ENCODE data around the gene GSTA3. TPM values are rescaled to one million over a fixed set of nuclear protein-coding genes. Genes with fewer than 3 reads are reported as not detected.

Gene GSTA3
- total RNA-seq, 3 donors from 2014 or later: not detected

- Histone ChIP-seq H3K9me3 (no peaks in the 10 kb centered on the region), H3K4me3 (no peak overlapping the region), H3K36me3 (ENCODE audit: low read depth) (no peaks in the 10 kb centered on the region), H3K4me1 (ENCODE audit: low read depth) (no peaks in the 10 kb centered on the region)
- TF ChIP-seq, protein P1, sequence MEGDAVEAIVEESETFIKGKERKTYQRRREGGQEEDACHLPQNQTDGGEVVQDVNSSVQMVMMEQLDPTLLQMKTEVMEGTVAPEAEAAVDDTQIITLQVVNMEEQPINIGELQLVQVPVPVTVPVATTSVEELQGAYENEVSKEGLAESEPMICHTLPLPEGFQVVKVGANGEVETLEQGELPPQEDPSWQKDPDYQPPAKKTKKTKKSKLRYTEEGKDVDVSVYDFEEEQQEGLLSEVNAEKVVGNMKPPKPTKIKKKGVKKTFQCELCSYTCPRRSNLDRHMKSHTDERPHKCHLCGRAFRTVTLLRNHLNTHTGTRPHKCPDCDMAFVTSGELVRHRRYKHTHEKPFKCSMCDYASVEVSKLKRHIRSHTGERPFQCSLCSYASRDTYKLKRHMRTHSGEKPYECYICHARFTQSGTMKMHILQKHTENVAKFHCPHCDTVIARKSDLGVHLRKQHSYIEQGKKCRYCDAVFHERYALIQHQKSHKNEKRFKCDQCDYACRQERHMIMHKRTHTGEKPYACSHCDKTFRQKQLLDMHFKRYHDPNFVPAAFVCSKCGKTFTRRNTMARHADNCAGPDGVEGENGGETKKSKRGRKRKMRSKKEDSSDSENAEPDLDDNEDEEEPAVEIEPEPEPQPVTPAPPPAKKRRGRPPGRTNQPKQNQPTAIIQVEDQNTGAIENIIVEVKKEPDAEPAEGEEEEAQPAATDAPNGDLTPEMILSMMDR (IDR thresholded peaks at IDR 0.05): no peak
- DNase-seq (no peak), ATAC-seq (no peak)
- intact Hi-C loops (cut with DNase I, micrococcal nuclease): no loop called here
These were observed 5.0 kb upstream of the GSTA3 start for GRCh38 chr6:52914516-52914915.

DNA sequence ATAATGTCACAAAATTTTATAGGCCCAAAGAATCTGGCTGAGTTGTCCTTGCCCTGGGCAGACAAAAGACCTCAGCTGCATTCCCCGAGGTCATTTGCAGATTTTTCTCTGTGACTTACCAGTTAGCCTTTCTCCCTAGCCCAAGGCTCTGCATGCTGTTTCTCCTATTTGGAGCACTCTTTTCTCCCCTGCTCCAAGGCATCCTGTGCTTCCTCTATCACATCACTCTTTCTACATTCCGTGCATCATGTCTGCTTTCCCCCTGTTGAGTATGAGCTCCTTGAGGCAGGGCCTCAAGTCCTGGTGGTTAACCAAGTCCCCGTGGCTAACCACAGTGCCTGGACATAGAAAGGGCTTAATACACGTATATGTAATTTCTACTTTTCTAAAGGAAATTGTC lies 593 bp upstream of the GSTA3 start:
- Histone ChIP-seq H3K9me3 (no peaks in the 10 kb centered on the region), H3K4me3 (no peak overlapping the region), H3K4me1 (ENCODE audit: low read depth) (no peaks in the 10 kb centered on the region), H3K36me3 (ENCODE audit: low read depth) (no peaks in the 10 kb centered on the region)
- ATAC-seq (no peak), DNase-seq (no peak)
- intact Hi-C loops (cut with DNase I, micrococcal nuclease): no loop called here
- TF ChIP-seq, protein P1 (IDR thresholded peaks at IDR 0.05): no peak

DNA sequence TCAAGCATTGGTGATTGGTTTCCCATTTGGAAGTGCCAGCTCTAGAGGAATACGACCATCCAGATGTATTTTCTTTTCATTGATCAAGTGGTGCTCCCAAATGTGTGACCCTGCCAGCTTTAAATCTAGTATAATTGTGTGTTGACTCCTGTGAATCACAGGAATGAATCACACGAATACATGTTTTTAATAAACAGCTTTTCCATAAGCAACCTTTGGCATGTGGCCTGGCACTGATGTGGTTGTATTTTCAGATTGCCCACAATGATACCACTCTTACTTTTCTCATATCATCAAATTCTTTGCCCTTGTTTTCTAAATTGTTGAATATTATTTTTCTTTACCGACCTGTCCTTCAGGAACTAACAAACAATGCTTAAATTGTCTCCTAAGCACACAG lies 367 bp downstream of the GSTA3 start:
- DNase-seq (no peak), ATAC-seq (no peak)
- intact Hi-C loops (cut with DNase I, micrococcal nuclease): no loop called here
- no peak overlapping the region for H3K4me3 ChIP-seq
- H3K4me1 ChIP-seq (ENCODE audit: low read depth): no peaks in the 10 kb centered on the region
- H3K9me3 ChIP-seq: no peaks in the 10 kb centered on the region
- H3K36me3 ChIP-seq (ENCODE audit: low read depth): no peaks in the 10 kb centered on the region
- TF ChIP-seq, protein P1 (IDR thresholded peaks at IDR 0.05): no peak

DNA sequence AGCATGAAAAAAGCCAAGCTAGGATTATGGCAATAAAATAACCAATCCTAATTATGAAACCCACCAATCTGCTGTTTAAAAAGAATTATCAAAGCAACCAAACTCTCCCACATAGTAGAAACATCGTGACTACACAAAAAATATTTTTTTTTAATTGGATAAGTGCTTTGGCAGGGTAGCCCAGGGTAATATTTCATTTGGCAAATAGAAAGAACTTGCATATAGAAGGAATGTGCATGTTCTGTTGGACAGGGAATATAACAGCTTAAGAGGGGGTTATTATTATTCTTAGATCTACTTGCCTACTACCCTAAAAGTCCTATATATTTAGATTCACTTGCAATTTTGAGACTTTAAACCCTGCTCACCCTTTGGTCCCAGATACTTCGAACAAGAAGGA lies 972 bp downstream of the GSTA3 start:
- Histone ChIP-seq H3K9me3 (no peaks in the 10 kb centered on the region), H3K4me1 (ENCODE audit: low read depth) (no peaks in the 10 kb centered on the region), H3K4me3 (no peak overlapping the region), H3K36me3 (ENCODE audit: low read depth) (no peaks in the 10 kb centered on the region)
- intact Hi-C loops (cut with DNase I, micrococcal nuclease): no loop called here
- TF ChIP-seq, protein P1 (IDR thresholded peaks at IDR 0.05): no peak
- DNase-seq (no peak), ATAC-seq (no peak)

DNA sequence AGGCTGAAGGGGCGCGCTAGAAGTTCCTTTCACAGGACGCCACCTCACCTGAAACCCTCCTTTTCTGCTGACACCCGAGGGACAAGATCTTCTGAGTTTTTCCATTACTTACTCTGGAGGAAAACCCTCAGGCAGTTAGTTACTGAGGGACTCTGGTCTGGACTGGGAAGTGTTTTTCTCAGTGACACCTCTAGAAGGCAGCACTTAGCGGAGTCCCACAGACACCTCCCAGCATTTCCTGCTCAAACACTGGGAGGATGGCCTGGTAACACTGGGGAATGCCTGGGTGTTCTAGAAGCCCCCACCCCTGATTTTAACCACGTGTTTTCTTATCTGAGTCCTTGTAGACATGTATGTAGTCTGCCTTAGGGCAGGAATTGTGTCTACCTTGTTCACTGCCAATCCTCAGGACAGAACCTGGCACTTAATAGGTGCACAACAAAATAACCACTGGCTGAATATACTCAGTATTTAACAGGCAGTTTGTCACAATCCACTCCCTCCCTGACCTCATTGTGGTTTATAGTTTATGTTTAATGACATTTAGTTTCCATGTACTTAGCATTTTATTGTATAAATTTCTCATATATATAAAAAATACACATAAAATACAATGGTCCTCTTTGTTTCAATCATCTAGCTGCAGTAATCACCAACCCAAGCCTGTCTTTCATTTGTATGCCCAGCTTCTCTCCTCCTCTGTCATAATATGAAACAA lies 4.8 kb downstream of the GSTA3 start:
- Histone ChIP-seq H3K9me3 (no peaks in the 10 kb centered on the region), H3K4me1 (ENCODE audit: low read depth) (no peaks in the 10 kb centered on the region), H3K36me3 (ENCODE audit: low read depth) (no peaks in the 10 kb centered on the region), H3K4me3 (no peak overlapping the region)
- DNase-seq: peak in 1 of 3 donors; percentile 13
- TF ChIP-seq, protein P1 (IDR thresholded peaks at IDR 0.05): peak; percentile 9
- ATAC-seq: peak; percentile 56
- intact Hi-C loops (cut with DNase I, micrococcal nuclease): no loop called here

Measured in mucosa of descending colon (tissue), 3 donors.